Mucosa of descending colon (tissue), 3 donors: Measurements from ENCODE around the gene BIN1. TPM values are rescaled to one million over a fixed set of nuclear protein-coding genes. Genes with fewer than 3 reads are reported as not detected.

Source experiments
- ATAC-seq: fragments of 200-7000 bp; cut with Tn5 transposase; one replicate; pipeline ENCODE4 v1.9.1; 2020; ENCODE audit warnings: mild to moderate bottlenecking, moderate library complexity
- DNase-seq, 3 donors: peaks; one replicate each; pipeline ENCODE4 v3.0.0-alpha.2; 2020
- H3K36me3 ChIP-seq: fragments of 200-600 bp; one replicate; pipeline ENCODE4 v1.8.0; 2021; ENCODE audit warnings: low read depth, mild to moderate bottlenecking
- H3K4me1 ChIP-seq: fragments of 200-600 bp; one replicate; pipeline ENCODE4 v1.8.0; 2021; ENCODE audit warnings: low read depth, mild to moderate bottlenecking
- H3K4me3 ChIP-seq: fragments of 200-600 bp; one replicate; pipeline ENCODE4 v1.8.0; 2021; ENCODE audit warnings: mild to moderate bottlenecking
- H3K9me3 ChIP-seq: fragments of 200-600 bp; one replicate; pipeline ENCODE4 v1.8.0; 2021; ENCODE audit warnings: mild to moderate bottlenecking
- CTCF ChIP-seq: fragments of 200-600 bp; IDR thresholded peaks from one replicate; pipeline ENCODE4 v1.8.0; 2022; ENCODE audit warnings: antibody characterized with exemption, mild to moderate bottlenecking
- intact Hi-C, 2 donors: fragments of 100-400 bp; cut with DNase I in 1 of 2; cut with micrococcal nuclease in 1 of 2; formaldehyde crosslinking; loops; one replicate each; pipeline versions ENCODE4 v1.11.0 to v1.11.1; 2022; cut with DNase I, micrococcal nuclease
- long read RNA-seq, 2 donors: library from polyadenylated mRNA; unstranded; transcript quantifications; one replicate each; pipeline ENCODE4 v2.0.0, GENCODE V29; 2019 to 2021
- total RNA-seq, 3 donors: library from RNA; stranded (reverse); fragmentation: NEBNext Ultra II Directional in 2 of 3; extraction: Animal tissue kit (Norgen Biotek cat#: 25700) in 2 of 3; gene quantifications; one replicate each; pipeline versions ENCODE4 v1.2.1 to v1.2.4, GENCODE V29; 2021 to 2023
- donor health status: DM: no; HTN: no; CAD: no; lungs with moderate emphysema.
- donor health status: DM: no; HTN: no; CAD: no.
- donor health status: DM: no; HTN: yes; CAD: no.

The BIN1 gene
- total RNA-seq: 10 to 100 TPM; 37.6 to 65.7 (median 46.3) TPM
- long read RNA-seq, donor 1, transcript BIN1-209 (15 exons, 2,293 nt): minor isoform, 38 of 130 reads
- long read RNA-seq, donor 1, transcript BIN1-204 (13 exons, 2,074 nt): minor isoform, 6 of 130 reads
- long read RNA-seq, donor 1, transcript BIN1-211 (14 exons, 2,143 nt): major isoform, 39 of 130 reads
- long read RNA-seq, donor 1, partial matches to known transcripts: 20 of 130 reads
- long read RNA-seq, donor 1, other reads (novel, unspliced or antisense): 20 of 130 reads
- long read RNA-seq, donor 2, transcript BIN1-204 (13 exons, 2,074 nt): minor isoform, 8 of 53 reads
- long read RNA-seq, donor 2, transcript BIN1-211 (14 exons, 2,143 nt): major isoform, 20 of 53 reads
- long read RNA-seq, donor 2, transcript BIN1-209 (15 exons, 2,293 nt): minor isoform, 10 of 53 reads
- long read RNA-seq, donor 2, partial matches to known transcripts: 6 of 53 reads
- long read RNA-seq, donor 2, other reads (novel, unspliced or antisense): 8 of 53 reads

- H3K4me3 ChIP-seq: peak within 1 kb of the TSS; percentile 48
- peak; percentile 89 for ATAC-seq
- H3K9me3 ChIP-seq: no peaks in the 10 kb centered on the region
- H3K36me3 ChIP-seq: no peaks in the 10 kb centered on the region
- DNase-seq: peak; percentile 93 to 96 (median 94)
- intact Hi-C loops: no loop called here
- peaks cover 14% of the 10 kb centered on the region for H3K4me1 ChIP-seq
- no peak for TF ChIP-seq CTCF
These were observed at the start of gene BIN1 for GRCh38 chr2:127106991-127107621. Gene BIN1 (minus strand): TSS chr2:127107154. CDS start chr2:127106943, 211 bp downstream.

GRCh38 chr2:127155947-127156346, 49.0 kb upstream of the BIN1 start:
- no peak for TF ChIP-seq CTCF
- intact Hi-C loops: no loop called here
- H3K4me1 ChIP-seq: no peaks in the 10 kb centered on the region
- H3K9me3 ChIP-seq: peaks cover 2% of the 10 kb centered on the region
- H3K36me3 ChIP-seq: no peaks in the 10 kb centered on the region
- ATAC-seq (peak; percentile 63), DNase-seq (peak in 1 of 3 donors; percentile 21)
- no peak overlapping the region for H3K4me3 ChIP-seq

GRCh38 chr2:127155028-127155581, 48.2 kb upstream of the BIN1 start:
- H3K4me1 ChIP-seq: no peaks in the 10 kb centered on the region
- no peak for ATAC-seq
- intact Hi-C loops: no loop called here

GRCh38 chr2:127154396-127154795, 47.4 kb upstream of the BIN1 start:
- no peaks in the 10 kb centered on the region for H3K4me1 ChIP-seq
- no peak overlapping the region for H3K4me3 ChIP-seq
- no peak for TF ChIP-seq CTCF
- intact Hi-C loops: no loop called here
- no peaks in the 10 kb centered on the region for H3K36me3 ChIP-seq
- ATAC-seq (no peak), DNase-seq (no peak)
- peaks cover 5% of the 10 kb centered on the region for H3K9me3 ChIP-seq

More at GRCh38 chr2:127155028-127155581, 48.2 kb upstream of the BIN1 start:
- no peaks in the 10 kb centered on the region for H3K36me3 ChIP-seq
- TF ChIP-seq CTCF: no peak
- H3K4me3 ChIP-seq: no peak overlapping the region
- peaks cover 5% of the 10 kb centered on the region for H3K9me3 ChIP-seq
- no peak for DNase-seq

GRCh38 chr2:127153691-127154158, 46.8 kb upstream of the BIN1 start:
- peak; percentile 34 for ATAC-seq
- Histone ChIP-seq H3K4me3 (no peak overlapping the region), H3K36me3 (no peaks in the 10 kb centered on the region), H3K4me1 (no peaks in the 10 kb centered on the region), H3K9me3 (peaks cover 5% of the 10 kb centered on the region)
- DNase-seq: no peak
- intact Hi-C loops: no loop called here
- no peak for TF ChIP-seq CTCF
